ENCODE measurements around the gene UPP2.

UPP2 gene

GRCh38 chr2:158116936-158117335, 15.3 kb downstream of the UPP2 start:
- no peak for TF ChIP-seq CTCF (IDR thresholded peaks at IDR 0.05; ENCODE audit: control insufficient read depth, extremely low read depth, insufficient read depth)
- no peak overlapping the region for H3K4me3 ChIP-seq (ENCODE audit: low read depth, low read length)
- no peak for DNase-seq (ENCODE audit: low read depth)

- TF ChIP-seq CTCF (IDR thresholded peaks at IDR 0.05; ENCODE audit: control insufficient read depth, extremely low read depth, insufficient read depth) = no peak
- H3K4me3 ChIP-seq (ENCODE audit: low read depth, low read length) = no peak overlapping the region
- DNase-seq (ENCODE audit: low read depth) = peak; percentile 10
Measured at GRCh38 chr2:158120102-158120501, 18.4 kb downstream of the UPP2 start.

- TF ChIP-seq CTCF (IDR thresholded peaks at IDR 0.05; ENCODE audit: control insufficient read depth, extremely low read depth, insufficient read depth) = no peak
- DNase-seq (ENCODE audit: low read depth) = no peak
- H3K4me3 ChIP-seq (ENCODE audit: low read depth, low read length) = no peak overlapping the region
Measured at GRCh38 chr2:158120664-158121641, 19.3 kb downstream of the UPP2 start.

- DNase-seq (ENCODE audit: low read depth) = no peak
- H3K4me3 ChIP-seq (ENCODE audit: low read depth, low read length) = no peak overlapping the region
- TF ChIP-seq CTCF (IDR thresholded peaks at IDR 0.05; ENCODE audit: control insufficient read depth, extremely low read depth, insufficient read depth) = no peak
Measured at GRCh38 chr2:158124896-158125295, 23.2 kb downstream of the UPP2 start.

GRCh38 chr2:158125756-158126498, 24.3 kb downstream of the UPP2 start:
- no peak overlapping the region for H3K4me3 ChIP-seq (ENCODE audit: low read depth, low read length)
- TF ChIP-seq CTCF (IDR thresholded peaks at IDR 0.05; ENCODE audit: control insufficient read depth, extremely low read depth, insufficient read depth) = no peak
- DNase-seq (ENCODE audit: low read depth) = no peak

GRCh38 chr2:158127380-158127804, 25.7 kb downstream of the UPP2 start:
- DNase-seq (ENCODE audit: low read depth) = no peak
- TF ChIP-seq CTCF (IDR thresholded peaks at IDR 0.05; ENCODE audit: control insufficient read depth, extremely low read depth, insufficient read depth) = no peak
- no peak overlapping the region for H3K4me3 ChIP-seq (ENCODE audit: low read depth, low read length)
